HL-60 (cell line): ENCODE measurements around the gene TSPAN1.

ENCODE experiments used
- TF ChIP-seq, protein P1 (sequence below): IDR thresholded peaks from one replicate; pipeline ENCODE4 v1.5.1; 2011; ENCODE audit warnings: low read length, control low read depth, inconsistent platforms; ENCODE audit not compliant: insufficient read depth
- TF ChIP-seq, protein P2 (sequence below): IDR thresholded peaks from 2 replicates; pipeline ENCODE4 v1.6.1; 2012; ENCODE audit warnings: low read depth; ENCODE audit not compliant: insufficient replicate concordance

DNA sequence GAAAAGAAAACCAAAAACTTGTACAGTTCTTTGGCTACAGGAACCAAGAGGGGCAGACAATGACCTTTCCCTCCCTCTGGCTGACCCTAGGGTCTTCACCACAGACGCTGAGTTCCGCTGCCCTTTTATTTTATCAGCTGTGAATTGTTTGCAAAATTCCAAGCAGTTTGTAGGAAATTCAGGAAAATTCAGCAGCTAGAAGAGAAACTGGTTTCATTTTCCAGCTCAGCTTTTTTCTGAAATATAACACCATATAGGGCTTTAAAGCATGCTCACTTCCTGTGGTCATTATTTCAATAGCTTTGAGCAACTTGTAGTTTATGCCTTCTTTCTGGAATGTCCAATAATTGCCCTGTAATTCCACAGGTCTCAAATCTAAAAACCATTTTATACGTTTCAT lies 37.0 kb upstream of the TSPAN1 start:
- TF ChIP-seq, protein P1, sequence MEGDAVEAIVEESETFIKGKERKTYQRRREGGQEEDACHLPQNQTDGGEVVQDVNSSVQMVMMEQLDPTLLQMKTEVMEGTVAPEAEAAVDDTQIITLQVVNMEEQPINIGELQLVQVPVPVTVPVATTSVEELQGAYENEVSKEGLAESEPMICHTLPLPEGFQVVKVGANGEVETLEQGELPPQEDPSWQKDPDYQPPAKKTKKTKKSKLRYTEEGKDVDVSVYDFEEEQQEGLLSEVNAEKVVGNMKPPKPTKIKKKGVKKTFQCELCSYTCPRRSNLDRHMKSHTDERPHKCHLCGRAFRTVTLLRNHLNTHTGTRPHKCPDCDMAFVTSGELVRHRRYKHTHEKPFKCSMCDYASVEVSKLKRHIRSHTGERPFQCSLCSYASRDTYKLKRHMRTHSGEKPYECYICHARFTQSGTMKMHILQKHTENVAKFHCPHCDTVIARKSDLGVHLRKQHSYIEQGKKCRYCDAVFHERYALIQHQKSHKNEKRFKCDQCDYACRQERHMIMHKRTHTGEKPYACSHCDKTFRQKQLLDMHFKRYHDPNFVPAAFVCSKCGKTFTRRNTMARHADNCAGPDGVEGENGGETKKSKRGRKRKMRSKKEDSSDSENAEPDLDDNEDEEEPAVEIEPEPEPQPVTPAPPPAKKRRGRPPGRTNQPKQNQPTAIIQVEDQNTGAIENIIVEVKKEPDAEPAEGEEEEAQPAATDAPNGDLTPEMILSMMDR = no peak
- TF ChIP-seq, protein P2, sequence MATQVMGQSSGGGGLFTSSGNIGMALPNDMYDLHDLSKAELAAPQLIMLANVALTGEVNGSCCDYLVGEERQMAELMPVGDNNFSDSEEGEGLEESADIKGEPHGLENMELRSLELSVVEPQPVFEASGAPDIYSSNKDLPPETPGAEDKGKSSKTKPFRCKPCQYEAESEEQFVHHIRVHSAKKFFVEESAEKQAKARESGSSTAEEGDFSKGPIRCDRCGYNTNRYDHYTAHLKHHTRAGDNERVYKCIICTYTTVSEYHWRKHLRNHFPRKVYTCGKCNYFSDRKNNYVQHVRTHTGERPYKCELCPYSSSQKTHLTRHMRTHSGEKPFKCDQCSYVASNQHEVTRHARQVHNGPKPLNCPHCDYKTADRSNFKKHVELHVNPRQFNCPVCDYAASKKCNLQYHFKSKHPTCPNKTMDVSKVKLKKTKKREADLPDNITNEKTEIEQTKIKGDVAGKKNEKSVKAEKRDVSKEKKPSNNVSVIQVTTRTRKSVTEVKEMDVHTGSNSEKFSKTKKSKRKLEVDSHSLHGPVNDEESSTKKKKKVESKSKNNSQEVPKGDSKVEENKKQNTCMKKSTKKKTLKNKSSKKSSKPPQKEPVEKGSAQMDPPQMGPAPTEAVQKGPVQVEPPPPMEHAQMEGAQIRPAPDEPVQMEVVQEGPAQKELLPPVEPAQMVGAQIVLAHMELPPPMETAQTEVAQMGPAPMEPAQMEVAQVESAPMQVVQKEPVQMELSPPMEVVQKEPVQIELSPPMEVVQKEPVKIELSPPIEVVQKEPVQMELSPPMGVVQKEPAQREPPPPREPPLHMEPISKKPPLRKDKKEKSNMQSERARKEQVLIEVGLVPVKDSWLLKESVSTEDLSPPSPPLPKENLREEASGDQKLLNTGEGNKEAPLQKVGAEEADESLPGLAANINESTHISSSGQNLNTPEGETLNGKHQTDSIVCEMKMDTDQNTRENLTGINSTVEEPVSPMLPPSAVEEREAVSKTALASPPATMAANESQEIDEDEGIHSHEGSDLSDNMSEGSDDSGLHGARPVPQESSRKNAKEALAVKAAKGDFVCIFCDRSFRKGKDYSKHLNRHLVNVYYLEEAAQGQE = no peak
